ENCODE results near the gene RBM27.

RBM27 gene

GRCh38 chr5:146199176-146199815 is 4.1 kb upstream of the RBM27 start:
- TF ChIP-seq, protein P1, sequence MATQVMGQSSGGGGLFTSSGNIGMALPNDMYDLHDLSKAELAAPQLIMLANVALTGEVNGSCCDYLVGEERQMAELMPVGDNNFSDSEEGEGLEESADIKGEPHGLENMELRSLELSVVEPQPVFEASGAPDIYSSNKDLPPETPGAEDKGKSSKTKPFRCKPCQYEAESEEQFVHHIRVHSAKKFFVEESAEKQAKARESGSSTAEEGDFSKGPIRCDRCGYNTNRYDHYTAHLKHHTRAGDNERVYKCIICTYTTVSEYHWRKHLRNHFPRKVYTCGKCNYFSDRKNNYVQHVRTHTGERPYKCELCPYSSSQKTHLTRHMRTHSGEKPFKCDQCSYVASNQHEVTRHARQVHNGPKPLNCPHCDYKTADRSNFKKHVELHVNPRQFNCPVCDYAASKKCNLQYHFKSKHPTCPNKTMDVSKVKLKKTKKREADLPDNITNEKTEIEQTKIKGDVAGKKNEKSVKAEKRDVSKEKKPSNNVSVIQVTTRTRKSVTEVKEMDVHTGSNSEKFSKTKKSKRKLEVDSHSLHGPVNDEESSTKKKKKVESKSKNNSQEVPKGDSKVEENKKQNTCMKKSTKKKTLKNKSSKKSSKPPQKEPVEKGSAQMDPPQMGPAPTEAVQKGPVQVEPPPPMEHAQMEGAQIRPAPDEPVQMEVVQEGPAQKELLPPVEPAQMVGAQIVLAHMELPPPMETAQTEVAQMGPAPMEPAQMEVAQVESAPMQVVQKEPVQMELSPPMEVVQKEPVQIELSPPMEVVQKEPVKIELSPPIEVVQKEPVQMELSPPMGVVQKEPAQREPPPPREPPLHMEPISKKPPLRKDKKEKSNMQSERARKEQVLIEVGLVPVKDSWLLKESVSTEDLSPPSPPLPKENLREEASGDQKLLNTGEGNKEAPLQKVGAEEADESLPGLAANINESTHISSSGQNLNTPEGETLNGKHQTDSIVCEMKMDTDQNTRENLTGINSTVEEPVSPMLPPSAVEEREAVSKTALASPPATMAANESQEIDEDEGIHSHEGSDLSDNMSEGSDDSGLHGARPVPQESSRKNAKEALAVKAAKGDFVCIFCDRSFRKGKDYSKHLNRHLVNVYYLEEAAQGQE (IDR thresholded peaks at IDR 0.05; ENCODE audit: insufficient read depth in 1 of 2, low read depth in 2 of 2, low read length in 2 of 2) = no peak
- TF ChIP-seq POLR2AphosphoS5 (IDR thresholded peaks at IDR 0.05; ENCODE audit: low read depth, low read length) (no peak), TAF1 (IDR thresholded peaks at IDR 0.05; ENCODE audit: borderline replicate concordance, insufficient read depth, low read length) (no peak), FOXP2 (optimal IDR thresholded peaks at IDR 0.05; ENCODE audit: borderline replicate concordance, extremely low read depth, extremely low read length, insufficient read depth) (no peak), SIN3A (IDR thresholded peaks at IDR 0.05; ENCODE audit: borderline replicate concordance, insufficient read depth, low read length) (no peak)

GRCh38 chr5:146203872-146204192 is 427 bp downstream of the RBM27 start:
- TF ChIP-seq POLR2AphosphoS5 (IDR thresholded peaks at IDR 0.05; ENCODE audit: low read depth, low read length) = no peak
- TF ChIP-seq, protein P1 (IDR thresholded peaks at IDR 0.05; ENCODE audit: insufficient read depth in 1 of 2, low read depth in 2 of 2, low read length in 2 of 2) = no peak
- TF ChIP-seq FOXP2 (optimal IDR thresholded peaks at IDR 0.05; ENCODE audit: borderline replicate concordance, extremely low read depth, extremely low read length, insufficient read depth) = no peak
- no peak for TF ChIP-seq SIN3A (IDR thresholded peaks at IDR 0.05; ENCODE audit: borderline replicate concordance, insufficient read depth, low read length)
- TF ChIP-seq TAF1 (IDR thresholded peaks at IDR 0.05; ENCODE audit: borderline replicate concordance, insufficient read depth, low read length) = no peak

GRCh38 chr5:146205499-146206202 is 2.2 kb downstream of the RBM27 start:
- TF ChIP-seq POLR2AphosphoS5 (IDR thresholded peaks at IDR 0.05; ENCODE audit: low read depth, low read length) (no peak), FOXP2 (optimal IDR thresholded peaks at IDR 0.05; ENCODE audit: borderline replicate concordance, extremely low read depth, extremely low read length, insufficient read depth) (no peak), TAF1 (IDR thresholded peaks at IDR 0.05; ENCODE audit: borderline replicate concordance, insufficient read depth, low read length) (no peak), SIN3A (IDR thresholded peaks at IDR 0.05; ENCODE audit: borderline replicate concordance, insufficient read depth, low read length) (no peak)
- TF ChIP-seq, protein P1 (IDR thresholded peaks at IDR 0.05; ENCODE audit: insufficient read depth in 1 of 2, low read depth in 2 of 2, low read length in 2 of 2) = no peak

- TF ChIP-seq FOXP2 (optimal IDR thresholded peaks at IDR 0.05; ENCODE audit: borderline replicate concordance, extremely low read depth, extremely low read length, insufficient read depth) = no peak
- no peak for TF ChIP-seq POLR2AphosphoS5 (IDR thresholded peaks at IDR 0.05; ENCODE audit: low read depth, low read length)
- no peak for TF ChIP-seq TAF1 (IDR thresholded peaks at IDR 0.05; ENCODE audit: borderline replicate concordance, insufficient read depth, low read length)
- no peak for TF ChIP-seq SIN3A (IDR thresholded peaks at IDR 0.05; ENCODE audit: borderline replicate concordance, insufficient read depth, low read length)
- TF ChIP-seq, protein P1 (IDR thresholded peaks at IDR 0.05; ENCODE audit: insufficient read depth in 1 of 2, low read depth in 2 of 2, low read length in 2 of 2) = no peak
These were observed 2.9 kb downstream of the RBM27 start for GRCh38 chr5:146206257-146206656.

Data from PFSK-1 (cell line).